Stimulated activated CD4-positive, alpha-beta T cell treated with anti-CD3 and anti-CD28 coated beads, Interleukin-12 subunit alpha, Interleukin-12 subunit beta, amount 100 ng/mL, for 24 hours (primary cell): ENCODE measurements around the gene ZNF165.
A peak's percentile ranks its signal among the peaks of the same experiment; 100 is the strongest.
"Not testable (repeated sequence)": the region's sequence is repeated elsewhere in the genome, so short reads cannot be mapped to it uniquely, and the experiment has no call there.

ENCODE experiments used
- DNase-seq, 2 experiments: peaks; one replicate each; pipeline ENCODE4 v3.0.0-alpha.2; 2020; ENCODE audit warnings: low read depth in 2 of 2

ZNF165 gene

GRCh38 chr6:28080381-28080630 is at the start of gene ZNF165:
Gene ZNF165 (plus strand): TSS chr6:28080568. CDS start chr6:28085481, 4,913 bp downstream.
- peak in 1 of 2 experiments; percentile 2 for DNase-seq

GRCh38 chr6:28053584-28053983 is 26.8 kb upstream of the ZNF165 start:
- DNase-seq = no peak

- DNase-seq = no peak
These were observed 20.0 kb upstream of the ZNF165 start for GRCh38 chr6:28060405-28060804.

GRCh38 chr6:28064272-28064671 is 16.1 kb upstream of the ZNF165 start:
- no peak for DNase-seq

- no peak for DNase-seq
These were observed 12.3 kb upstream of the ZNF165 start for GRCh38 chr6:28068067-28068466.

GRCh38 chr6:28070968-28071367 is 9.4 kb upstream of the ZNF165 start:
- DNase-seq = not testable (repeated sequence)

- no peak for DNase-seq
These were observed 2.3 kb upstream of the ZNF165 start for GRCh38 chr6:28078050-28078449.

- DNase-seq = no peak
These were observed 1.5 kb upstream of the ZNF165 start for GRCh38 chr6:28078836-28079235.

- DNase-seq = peak; percentile 84 to 88
These were observed 490 bp downstream of the ZNF165 start for GRCh38 chr6:28080631-28081485.

- no peak for DNase-seq
These were observed 1.1 kb downstream of the ZNF165 start for GRCh38 chr6:28081486-28081751.

- DNase-seq = no peak
These were observed 2.6 kb downstream of the ZNF165 start for GRCh38 chr6:28082939-28083338.

GRCh38 chr6:28089054-28089453 is 8.7 kb downstream of the ZNF165 start:
- DNase-seq = no peak

GRCh38 chr6:28090917-28091586 is 10.7 kb downstream of the ZNF165 start:
- no peak for DNase-seq

GRCh38 chr6:28102222-28102621 is 21.9 kb downstream of the ZNF165 start:
- not testable (repeated sequence) for DNase-seq

GRCh38 chr6:28102699-28103098 is 22.3 kb downstream of the ZNF165 start:
- DNase-seq = not testable (repeated sequence)

- DNase-seq = peak; percentile 70 to 75
These were observed 24.2 kb downstream of the ZNF165 start for GRCh38 chr6:28104392-28105244.

GRCh38 chr6:28105245-28105639 is 24.9 kb downstream of the ZNF165 start:
- no peak for DNase-seq

GRCh38 chr6:28107506-28107905 is 27.1 kb downstream of the ZNF165 start:
- DNase-seq = no peak

GRCh38 chr6:28111964-28112363 is 31.6 kb downstream of the ZNF165 start:
- no peak for DNase-seq

GRCh38 chr6:28115799-28116198 is 35.4 kb downstream of the ZNF165 start:
- DNase-seq = no peak

GRCh38 chr6:28117386-28118050 is 37.1 kb downstream of the ZNF165 start:
- DNase-seq = no peak

GRCh38 chr6:28118217-28118616 is 37.8 kb downstream of the ZNF165 start:
- DNase-seq = no peak
